Retinal pigment epithelial cell (primary cell): ENCODE measurements around the gene MTA2.
A peak's percentile ranks its signal among the peaks of the same experiment; 100 is the strongest.
"Not testable (repeated sequence)": the region's sequence is repeated elsewhere in the genome, so short reads cannot be mapped to it uniquely, and the experiment has no call there.

ENCODE experiments used
- DNase-seq: peaks from one replicate; pipeline ENCODE4 v3.0.0-alpha.2; 2010; ENCODE audit warnings: low read depth
- H3K4me3 ChIP-seq: 2 replicates; pipeline ENCODE4 v1.5.1; 2011; ENCODE audit warnings: mild to moderate bottlenecking, low read length, control low read depth, moderate library complexity
- TF ChIP-seq, protein P1 (sequence below): conservative IDR thresholded peaks from 2 replicates; pipeline ENCODE4 v1.5.1; 2011; ENCODE audit warnings: low read depth, low read length, control low read depth, inconsistent platforms

Gene MTA2

GRCh38 chr11:62591448-62592145, 10.1 kb downstream of the MTA2 start, which contains the start of gene TUT1:
TSS of gene TUT1 (minus strand) at chr11:62591523. CDS start at chr11:62591485, 38 bp downstream.
- peak within 1 kb of the TSS; percentile 97 for H3K4me3 ChIP-seq
- TF ChIP-seq, protein P1, sequence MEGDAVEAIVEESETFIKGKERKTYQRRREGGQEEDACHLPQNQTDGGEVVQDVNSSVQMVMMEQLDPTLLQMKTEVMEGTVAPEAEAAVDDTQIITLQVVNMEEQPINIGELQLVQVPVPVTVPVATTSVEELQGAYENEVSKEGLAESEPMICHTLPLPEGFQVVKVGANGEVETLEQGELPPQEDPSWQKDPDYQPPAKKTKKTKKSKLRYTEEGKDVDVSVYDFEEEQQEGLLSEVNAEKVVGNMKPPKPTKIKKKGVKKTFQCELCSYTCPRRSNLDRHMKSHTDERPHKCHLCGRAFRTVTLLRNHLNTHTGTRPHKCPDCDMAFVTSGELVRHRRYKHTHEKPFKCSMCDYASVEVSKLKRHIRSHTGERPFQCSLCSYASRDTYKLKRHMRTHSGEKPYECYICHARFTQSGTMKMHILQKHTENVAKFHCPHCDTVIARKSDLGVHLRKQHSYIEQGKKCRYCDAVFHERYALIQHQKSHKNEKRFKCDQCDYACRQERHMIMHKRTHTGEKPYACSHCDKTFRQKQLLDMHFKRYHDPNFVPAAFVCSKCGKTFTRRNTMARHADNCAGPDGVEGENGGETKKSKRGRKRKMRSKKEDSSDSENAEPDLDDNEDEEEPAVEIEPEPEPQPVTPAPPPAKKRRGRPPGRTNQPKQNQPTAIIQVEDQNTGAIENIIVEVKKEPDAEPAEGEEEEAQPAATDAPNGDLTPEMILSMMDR, result no peak
- peak; percentile 99 for DNase-seq

DNA sequence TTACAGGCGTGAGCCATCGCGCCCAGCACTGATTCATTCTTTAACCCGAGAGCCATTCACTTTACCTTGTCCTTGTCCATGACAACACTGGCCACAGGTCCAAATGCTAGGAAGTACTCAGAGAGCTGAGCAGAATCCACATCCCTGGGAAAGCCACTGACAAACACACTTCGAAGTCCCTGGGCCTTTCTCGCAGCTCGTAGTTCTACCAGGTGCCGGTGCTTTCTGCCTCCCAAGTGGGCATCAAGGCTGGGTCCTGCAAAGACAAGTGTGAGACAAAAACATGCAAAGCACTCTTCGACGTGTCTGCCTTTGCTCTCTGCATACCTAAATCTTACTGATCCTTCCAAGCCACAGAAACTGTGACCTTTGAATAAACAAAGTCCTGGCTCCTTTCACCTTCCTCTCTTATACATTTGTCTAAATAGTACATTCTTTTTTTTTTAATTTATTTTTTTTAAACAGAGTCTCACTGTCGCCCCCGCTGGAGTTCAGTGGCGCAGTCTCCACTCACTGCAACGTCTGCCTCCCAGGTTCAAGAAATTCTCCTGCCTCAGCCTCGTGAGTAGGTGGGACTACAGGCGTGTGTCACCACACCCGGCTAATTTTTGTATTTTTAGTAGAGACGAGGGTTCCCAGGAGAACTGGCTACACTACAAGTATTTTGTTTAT, 12.6 kb downstream of the MTA2 start:
- no peak overlapping the region for H3K4me3 ChIP-seq
- TF ChIP-seq, protein P1, result peak; percentile 52

GRCh38 chr11:62585356-62585755, 16.3 kb downstream of the MTA2 start:
- not testable (repeated sequence) for DNase-seq

More for the DNA sequence above, 12.6 kb downstream of the MTA2 start:
- no peak for DNase-seq

GRCh38 chr11:62581735-62582134, 19.9 kb downstream of the MTA2 start:
- DNase-seq, H3K4me3 ChIP-seq: not testable (repeated sequence)

More at GRCh38 chr11:62585356-62585755, 16.3 kb downstream of the MTA2 start:
- not testable (repeated sequence) for H3K4me3 ChIP-seq

DNA sequence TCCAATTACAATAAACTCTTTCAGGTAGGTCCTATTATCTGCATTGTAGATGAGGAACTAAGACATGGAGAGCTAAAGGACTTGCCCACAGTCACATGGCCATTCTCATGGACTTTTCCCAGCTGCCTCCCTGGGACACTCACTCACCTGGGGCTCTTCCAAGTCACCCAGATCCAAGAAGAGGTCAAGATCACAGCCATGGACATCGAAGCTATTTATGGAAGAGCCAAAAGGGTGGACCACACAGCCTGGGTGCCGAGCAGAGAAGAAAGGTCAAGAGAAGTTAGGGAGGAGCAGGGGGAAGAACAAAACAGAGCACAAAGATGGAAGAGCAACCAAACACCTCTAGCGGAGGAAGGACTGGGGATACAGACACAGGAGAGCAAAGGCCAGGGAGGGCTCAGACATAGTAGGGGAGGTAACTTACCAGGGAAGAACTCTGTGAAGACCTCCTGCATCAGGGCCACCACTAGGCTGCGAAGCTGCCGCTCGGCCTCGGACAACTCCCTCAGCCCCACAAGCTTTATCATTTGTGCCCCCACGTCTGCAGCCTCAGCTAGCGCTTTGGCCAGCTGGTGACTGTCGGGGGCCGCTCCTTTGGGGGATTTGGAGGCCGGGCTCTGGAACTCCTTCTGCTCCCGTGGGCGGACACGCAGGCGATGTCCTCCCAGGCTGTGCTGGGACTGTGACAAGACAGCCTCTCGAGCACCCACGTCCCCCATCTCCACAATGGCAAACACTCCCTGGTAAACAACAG, 20.5 kb downstream of the MTA2 start:
- TF ChIP-seq, protein P1, result no peak
- DNase-seq, result no peak
- no peak overlapping the region for H3K4me3 ChIP-seq

DNA sequence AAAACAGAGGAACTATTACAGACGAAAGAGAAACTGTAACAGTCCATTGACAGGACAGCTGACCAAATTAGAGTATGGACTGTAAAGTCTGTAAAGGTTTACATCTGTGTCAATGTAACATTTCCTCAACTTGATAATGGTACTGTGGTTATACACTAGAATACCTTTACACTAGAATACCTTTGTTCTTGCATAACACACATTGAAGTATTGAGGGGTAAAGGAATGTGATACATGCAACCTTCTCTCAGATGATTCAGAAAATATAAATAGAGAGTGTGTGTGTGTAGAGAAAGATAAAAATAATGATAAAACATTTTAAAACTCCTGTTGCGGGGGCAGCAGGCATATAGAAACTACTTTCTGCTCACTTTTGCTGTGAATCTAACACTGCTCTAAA, 22.4 kb downstream of the MTA2 start:
- TF ChIP-seq, protein P1, result no peak
- H3K4me3 ChIP-seq, result no peak overlapping the region
- DNase-seq, result no peak

- DNase-seq, result no peak
- TF ChIP-seq, protein P1, result no peak
- H3K4me3 ChIP-seq, result no peak overlapping the region
These were observed 23.1 kb downstream of the MTA2 start for GRCh38 chr11:62578541-62578940.
